LoVo (cell line): ENCODE data around the gene CRADD.

Experiments used
- DNase-seq: peaks from one replicate; pipeline ENCODE4 v3.0.0-alpha.2; 2016; ENCODE audit warnings: low spot score

CRADD gene

DNA sequence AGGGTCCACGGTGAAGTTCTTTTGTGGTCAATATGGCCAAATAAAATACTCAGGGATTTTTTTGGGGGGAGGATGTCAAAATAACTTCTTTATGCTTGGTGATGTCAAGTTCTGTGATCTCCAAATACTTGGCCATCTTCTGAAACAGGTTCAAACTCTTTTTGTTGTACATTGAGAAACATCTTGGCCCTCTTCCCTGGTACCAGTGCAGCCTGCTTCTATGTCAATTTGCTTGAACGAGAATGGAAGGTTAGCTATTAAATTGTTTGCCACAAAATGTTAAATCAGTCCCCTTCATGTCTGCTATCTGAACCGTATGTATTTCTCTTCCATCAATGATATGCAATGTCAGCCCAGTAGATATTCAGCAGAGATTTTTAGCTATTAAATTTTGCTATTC lies 6.1 kb upstream of the CRADD start:
- no peak for DNase-seq

DNA sequence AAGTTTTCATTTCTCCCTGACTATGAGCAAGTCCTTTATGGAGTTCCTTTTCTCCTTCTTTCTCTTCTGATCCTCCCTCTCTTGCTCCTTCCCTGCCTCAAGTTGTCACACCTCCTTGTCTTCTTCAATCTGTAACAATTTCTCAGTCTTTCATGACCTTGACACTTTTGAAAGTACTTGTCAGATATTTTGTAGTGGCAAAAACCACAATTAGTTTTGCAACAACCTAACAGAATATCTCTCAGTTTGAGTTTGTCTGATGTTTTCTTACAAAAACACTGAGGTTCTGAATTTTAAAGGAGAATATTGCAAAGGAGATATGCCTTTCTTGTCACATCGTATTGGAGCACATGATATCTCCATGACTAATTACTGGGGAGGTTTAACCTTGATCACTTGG lies 4.1 kb upstream of the CRADD start:
- no peak for DNase-seq

DNA sequence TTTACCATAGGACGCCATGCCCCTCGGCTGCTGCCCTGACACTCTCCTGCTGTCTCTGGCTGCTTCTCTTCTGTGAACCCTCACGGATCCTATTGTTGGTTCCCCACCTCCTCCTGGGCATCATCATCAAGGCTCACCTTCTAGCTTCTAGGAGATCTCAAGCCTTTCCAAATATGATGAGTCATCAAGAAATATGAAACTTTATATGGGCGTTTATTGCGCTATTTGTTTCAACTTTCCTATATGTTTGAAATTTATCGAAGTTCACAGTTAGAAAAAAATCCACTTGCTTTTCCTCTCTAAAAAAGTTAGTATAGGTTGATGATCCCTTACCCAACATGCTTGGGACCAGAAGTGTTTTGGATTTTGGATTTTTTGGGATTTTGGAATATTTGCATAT lies 2.8 kb upstream of the CRADD start:
- no peak for DNase-seq

DNA sequence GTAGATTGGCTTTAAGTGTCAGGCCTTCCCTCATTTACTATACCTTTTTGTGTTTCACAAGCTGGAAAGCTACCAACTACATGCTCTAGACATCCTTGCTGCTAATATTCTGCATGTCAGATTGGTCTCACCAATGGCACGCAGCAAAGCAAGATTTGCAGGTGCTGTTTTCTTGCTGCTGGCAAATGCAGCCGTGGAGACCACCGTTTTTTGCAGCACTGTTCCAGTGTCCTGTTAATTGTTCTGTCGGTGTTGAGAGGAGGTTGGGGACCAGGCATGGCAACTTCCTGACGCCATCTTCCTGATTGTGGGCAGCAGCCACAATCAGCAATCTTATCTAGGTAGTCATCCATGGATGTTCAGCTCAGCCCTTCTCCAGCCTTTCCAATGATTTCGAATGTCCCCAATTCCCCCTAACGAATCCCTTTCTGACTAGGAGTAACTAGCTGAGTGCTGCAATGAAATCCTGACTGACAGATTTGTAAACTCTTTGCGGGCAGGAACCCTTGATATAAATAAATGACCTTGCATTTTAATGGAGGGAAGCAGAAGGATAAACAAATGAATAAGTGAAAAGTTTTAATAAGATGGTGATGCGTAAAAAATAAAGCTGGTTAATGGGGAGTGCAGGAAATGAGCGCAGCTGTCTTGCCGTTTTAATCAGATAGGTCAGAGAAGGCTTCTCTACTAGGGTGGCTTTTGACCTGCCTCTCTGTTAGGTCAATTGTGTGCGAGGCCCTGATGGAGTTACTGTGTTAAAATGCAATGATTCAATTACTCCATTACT lies 574 bp upstream of the CRADD start:
- no peak for DNase-seq

DNA sequence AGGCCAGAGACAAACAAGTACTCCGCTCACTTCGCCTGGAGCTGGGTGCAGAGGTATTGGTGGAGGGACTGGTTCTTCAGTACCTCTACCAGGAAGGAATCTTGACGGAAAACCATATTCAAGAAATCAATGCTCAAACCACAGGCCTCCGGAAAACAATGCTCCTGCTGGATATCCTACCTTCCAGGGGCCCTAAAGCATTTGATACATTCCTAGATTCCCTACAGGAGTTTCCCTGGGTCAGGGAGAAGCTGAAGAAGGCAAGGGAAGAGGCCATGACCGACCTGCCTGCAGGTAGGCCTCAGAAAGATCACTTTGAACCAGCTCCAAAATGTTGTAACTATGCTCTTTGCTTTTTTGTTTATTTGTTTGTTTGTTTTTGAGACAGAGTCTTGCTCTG lies 1.6 kb downstream of the CRADD start:
- DNase-seq = no peak

DNA sequence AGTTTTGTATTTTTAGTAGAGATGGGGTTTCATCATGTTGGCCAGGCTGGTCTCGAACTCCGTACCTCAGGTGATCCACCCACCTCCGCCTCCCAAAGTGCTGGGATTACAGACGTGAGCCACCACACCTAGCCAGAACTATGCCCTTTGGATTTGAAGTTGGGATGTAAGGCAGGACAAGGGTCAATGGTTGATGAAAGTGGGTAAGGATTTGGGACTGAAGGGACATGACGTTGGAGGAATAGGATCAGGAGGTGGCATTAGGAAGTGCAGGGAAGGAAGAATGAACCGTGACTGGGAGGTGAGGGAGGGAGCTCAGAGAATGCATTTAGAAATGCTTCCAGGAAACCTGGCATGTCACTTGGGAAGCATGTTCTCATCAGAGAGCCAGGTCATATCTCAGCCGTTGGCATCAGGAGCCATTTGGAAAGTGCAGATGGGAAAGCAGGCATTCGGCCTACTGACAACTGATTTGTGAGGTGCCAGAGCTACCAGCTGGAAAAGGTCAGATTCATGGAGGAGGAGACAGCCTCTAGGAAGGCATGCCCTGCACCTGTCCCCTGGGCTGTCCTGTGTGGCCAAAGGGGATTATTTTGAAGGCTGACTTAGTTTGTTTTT lies 2.2 kb downstream of the CRADD start:
- DNase-seq = no peak

DNA sequence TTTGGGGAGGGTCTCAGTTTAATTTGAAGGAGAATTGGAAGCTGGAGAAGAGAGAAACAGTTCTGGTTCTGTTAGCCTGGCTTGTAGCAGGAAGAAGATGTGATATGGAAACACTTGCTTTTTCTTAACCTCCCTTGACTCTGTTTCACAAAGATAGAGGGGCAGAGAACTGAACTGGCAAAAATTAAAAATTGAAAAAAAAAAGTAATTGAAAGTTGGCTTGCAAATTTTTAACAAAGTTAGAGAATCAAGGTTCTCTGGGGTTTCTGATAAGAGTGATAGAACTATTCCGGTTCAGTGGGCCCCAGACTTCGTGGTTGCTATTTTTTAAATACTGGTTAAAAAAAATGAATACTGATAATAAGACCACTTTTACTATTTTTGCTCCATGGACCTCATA lies 2.8 kb downstream of the CRADD start:
- no peak for DNase-seq

DNA sequence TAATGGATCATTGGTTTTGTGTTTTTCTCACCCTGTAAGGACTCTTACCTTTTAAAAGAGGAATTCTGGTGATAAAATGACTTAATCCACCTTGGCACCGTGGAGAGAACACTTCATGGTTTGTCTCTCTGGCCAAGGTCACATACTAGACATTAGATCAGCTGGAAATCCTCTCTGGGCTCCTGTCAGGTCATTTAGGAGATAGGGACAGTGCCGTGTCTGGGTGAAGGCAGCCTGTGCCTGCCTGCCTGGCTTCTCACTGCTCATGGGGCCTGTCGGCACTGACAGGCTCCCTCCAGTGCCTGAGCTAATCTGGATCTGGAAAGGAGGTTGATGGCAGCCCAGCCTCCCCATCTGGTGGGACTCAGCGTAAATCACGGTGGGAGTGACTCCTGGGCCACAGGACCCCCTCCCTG lies 5.7 kb downstream of the CRADD start:
- DNase-seq = no peak

DNA sequence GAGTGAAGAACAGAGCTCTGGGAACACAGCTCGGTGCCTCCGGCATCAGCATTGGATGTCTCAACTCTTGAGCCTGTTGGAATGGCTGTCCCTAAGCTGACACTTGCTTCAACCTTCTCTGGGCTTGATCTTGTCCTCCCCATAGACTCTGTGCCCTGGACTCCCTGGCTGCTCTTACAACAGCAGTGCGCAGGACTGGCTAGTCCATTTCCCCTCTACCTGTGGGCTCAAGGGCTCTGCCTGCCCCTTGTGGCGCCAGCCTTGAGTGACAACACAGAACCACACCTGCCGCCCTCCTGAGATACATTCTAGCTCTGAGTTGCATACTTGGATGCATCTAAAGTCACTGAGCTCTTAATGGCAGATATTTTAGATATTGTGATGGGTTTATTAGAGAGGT lies 6.2 kb downstream of the CRADD start:
- no peak for DNase-seq

DNA sequence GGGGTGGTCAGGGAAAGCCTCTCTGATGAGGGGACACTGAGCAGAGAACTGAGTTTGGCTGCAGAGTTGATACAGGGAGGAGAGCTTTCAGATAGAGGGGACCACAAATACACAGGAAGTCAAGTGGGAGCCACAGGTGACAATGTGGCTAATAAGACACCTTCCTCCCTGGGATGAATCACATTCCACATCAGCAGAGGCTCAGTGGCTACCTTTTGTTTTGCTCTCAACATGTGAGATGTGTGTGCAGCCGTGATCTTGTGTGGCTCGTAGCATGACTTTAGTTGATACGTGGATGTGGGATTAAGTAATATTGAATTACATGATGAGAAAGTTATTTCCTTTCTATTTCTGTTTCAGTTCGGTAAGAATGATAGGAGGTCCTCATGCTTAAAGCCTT lies 7.5 kb downstream of the CRADD start:
- DNase-seq = no peak

DNA sequence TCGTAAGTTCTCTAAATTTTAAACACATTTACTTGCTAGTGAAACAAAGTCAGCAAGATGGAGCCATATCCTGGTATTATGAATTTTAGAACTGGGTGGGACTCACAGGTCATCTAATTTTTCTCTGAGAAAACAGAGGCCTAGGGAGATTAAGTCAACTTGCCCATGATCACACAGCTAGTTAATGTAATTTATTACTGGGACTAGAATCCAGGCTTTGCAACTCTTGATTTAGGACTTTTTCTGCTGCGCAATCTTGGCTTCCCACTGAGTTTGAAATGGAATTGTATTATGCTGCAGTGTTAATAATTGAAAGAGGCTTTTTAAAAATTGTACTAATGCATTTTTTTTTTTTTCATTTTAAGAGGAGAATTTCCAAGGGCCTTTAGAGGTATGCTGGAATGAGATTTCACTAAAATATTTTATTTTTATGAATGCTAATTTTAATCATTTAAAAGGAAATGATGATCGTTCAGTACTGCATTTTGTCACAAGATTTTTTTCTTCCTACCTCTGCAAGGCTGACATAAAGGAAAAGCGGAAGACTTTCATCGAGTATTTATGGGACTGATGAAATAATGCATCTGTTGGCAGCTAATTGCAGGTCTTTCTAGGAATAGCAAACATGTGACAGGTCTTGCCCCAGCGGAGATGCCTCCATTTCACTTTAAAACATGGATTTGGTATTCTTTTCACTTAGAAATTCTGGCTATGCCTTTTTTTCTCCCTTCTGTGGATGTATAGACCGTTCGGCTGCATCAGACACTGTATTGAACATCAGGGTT lies 9.6 kb downstream of the CRADD start:
- DNase-seq = no peak

DNA sequence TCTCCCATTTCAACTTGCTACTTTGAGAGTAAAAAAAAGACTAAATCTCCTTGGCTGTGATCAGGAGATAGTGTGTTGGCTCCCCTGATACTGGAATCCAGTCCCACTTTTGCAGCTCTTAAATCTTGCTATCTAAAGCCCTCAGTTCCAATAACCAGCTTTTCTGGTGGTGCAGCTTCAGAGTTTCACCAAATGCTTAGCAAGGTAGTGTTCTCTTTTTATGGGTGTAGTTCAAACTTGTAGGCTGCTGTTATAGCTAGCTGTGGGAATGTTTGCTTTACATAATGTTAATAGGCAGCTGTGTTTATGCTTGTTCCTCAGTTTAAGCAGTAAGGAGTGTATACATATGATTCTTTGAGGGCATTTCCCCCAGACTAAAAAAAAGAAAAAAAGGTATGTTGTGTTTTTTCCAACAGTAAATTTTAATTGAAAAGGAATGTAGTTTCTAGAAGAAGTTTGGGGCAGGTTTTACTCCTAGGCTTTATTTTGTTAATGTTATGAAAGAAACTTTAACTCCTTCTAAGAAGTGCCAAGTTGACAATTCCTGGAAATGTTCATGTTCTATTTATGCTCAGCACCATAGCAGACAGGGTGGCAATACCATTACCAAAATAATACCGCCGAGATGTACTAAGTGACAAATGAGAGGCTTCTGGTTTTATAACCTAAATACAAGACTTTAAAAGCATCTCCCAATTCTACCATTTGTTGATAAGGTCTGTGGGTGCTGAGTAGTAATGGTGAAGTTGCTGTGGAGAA lies 12.1 kb downstream of the CRADD start:
- DNase-seq = no peak

DNA sequence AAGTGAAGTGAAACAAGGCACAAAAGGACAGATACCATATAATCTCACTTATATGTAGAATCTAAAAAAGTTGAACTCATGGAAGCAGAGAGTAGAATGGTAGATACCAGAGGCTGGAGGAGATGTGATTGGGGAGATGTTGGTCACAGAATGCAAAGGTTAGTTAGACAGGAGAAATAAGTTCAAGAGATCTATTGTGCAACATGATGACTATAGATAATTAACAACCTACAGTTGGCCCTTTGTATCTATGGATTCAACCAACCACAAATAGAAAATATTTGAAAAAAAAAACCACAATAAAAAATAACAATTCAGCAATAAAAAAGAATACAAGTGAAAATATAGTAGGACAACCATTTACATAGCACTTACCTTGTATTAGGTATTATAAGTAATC lies 19.3 kb downstream of the CRADD start:
- no peak for DNase-seq

DNA sequence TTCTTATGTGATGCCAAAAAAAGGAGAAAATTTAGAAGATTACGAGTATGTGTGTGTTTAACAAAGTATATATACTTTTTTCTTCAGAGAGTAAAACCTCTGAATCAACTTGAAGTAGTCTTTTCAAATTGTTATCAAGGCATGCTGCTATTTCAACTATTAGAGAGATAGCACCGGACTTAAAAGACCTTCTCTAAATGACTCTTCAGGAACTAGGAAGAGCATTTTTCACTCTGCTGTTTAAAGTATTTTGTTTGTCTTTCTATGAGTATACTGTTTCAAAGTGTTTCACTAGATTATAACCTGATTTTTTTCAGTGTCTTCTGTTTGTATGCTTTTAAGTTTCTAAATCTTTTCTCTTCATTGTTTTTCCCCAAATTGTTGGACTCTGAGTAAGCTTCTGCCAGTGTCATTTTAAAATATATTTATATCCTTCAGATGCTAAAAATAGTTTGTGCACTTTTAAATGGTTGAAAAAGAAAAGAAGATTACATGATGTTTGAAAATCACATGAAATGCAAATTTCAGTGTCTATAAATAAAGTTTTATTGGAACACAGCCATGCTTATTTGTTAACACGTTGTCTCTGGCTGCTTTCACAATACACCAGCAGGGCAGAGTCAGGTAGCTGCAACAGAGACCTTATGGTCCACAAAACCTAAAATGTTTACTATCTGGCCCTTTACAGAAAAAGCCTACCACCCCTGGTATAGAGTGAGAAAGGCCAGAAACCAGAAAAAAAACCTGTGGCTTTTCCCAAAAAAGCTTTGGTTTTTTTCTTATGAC lies 21.3 kb downstream of the CRADD start:
- DNase-seq = no peak

DNA sequence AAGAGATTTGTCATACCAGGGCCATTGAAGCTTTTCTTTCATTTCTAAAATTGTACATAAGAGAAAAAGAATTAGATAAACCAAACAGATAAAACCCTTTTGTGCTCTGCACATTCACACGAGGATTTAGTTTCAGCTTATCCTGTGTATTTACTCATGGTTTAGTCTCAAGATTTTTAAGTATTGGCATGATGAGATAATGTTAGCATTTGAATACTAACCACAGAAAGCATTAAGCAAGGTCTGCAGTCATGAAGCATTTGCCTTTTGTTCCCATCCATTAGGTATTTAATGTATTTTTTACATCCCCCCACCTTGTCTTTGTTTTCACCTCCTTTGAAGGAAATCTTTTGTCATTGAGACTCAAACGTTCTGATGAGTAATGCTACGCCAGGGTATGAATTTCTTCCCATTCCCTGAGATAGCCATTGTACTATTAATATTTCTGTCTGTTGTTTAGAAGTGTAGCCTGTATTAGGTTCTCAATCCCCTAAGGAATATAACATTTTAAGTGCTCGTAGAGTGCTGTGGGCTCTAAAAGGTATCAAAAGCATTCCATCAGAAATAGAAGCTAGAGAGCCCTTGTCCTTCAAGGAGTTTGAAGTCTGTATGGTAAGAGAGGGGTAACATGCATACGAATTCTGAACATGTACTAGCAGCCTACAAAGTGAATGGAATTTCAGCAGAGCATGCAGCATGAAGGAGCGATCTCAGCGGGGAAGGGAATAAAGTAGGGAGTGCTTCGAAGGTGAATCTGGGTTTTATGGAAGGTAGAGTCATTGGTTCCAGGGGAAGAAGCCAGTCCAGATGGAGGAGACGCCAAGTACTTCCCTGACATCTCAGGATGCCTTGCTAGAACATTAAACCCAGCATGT lies 22.3 kb downstream of the CRADD start:
- no peak for DNase-seq

DNA sequence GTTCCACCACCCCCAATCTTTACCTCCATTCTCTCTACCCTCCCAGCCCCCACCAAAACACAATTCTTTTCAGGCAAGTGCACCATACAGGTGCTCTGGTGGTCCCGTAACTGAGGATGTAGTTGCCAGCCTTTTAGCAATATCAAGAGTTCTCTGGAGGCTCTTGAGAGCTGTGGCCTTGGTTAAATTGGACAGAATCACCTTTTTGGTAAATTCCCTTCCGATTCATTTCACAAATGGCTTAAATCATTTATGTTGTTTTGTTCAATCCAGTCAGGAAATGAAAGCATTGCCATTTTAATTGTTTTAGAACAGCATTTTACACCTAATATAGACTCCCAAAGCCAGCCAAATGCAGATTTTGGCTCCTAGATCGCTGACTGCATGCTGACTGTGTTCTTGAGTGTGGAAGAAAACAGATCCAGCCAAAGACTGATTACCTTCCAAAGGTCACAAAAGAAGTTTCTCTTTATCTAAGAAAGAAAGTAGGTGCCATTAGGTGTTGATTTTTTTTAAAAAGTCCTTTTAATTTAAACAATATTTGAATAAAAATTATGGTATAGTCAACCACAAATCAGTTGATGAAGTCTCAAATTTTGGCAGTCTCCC lies 25.6 kb downstream of the CRADD start:
- no peak for DNase-seq

DNA sequence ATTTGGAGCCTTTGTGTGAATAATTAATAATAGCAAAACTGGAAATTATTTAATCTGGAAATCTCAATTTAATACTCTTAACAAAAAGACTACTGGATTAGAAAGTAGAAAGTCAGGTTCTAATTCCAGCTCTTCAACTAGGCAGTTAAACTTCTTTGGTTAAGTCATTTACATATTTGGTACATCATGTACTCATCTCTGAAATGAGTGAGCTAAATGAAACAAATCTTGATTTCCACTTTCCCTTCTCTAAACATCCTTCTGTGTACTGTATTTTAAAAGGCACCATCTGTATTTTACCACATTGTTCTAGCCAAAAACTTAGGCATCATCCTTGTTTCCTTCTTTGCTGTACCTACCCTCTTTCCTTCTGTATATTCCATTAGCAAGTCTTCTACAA lies 26.9 kb downstream of the CRADD start:
- no peak for DNase-seq

DNA sequence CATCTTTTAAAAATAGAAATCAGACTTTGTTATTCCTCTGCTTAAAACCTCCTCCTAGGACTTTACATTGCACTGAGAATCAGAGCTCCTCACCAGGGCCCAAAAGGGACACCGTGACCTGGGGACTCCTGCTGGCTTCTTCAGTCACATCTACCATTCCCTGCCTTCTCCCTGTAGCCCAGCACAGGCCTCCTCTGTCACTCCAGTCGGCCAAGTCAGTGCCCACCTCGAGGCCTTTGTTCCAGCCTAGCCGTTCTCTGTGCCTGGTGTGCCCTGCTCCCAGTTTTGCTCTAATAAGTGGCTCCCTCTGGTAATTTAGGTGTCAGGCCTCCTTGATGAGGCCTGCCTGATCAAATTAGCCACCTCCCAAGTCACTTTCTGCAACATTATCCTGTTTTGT lies 27.4 kb downstream of the CRADD start:
- DNase-seq = no peak

DNA sequence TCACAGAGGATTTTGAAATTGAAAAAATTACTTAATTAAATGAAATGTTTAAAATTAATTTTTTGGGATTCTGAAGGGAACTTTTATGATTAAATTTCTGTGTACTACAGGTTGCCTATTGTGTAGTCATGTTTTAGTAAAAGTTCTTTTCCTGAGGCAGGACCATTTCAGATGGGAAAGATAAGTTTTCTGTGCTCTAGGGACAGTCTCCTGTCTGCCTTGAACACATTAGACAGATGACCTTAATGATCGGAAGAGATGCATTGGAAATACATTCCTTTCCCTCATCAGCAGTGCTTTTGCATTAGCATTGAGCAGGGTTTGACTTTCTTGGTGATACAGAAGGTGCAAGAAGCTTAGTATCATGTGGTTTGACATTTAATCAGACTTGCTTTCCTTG lies 28.1 kb downstream of the CRADD start:
- no peak for DNase-seq

DNA sequence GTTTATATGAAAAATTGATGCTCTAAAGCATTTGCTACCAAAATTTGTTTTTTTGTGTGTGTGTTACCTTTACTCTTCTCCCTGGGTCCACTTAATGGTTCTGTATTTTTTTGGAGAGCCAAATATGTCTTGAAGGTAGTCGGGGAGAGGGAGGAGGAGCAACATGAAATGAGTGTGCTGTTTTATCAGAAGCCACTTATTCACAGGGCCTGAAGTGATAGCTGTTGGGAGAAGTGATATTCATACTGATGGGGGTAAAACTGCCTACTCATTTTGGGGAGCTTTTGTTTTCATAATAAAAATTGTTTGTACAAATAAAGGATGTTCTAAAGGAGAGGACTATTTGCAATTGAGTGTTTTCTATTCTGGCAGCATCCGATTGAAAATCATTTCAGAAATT lies 29.2 kb downstream of the CRADD start:
- DNase-seq = no peak
